Liver (tissue), 9 donors: ENCODE data around the gene HSPA8. TPM values are rescaled to one million over a fixed set of nuclear protein-coding genes. Genes with fewer than 3 reads are reported as not detected.

Experiments used
- DNase-seq: peaks from one replicate; pipeline ENCODE4 v3.0.0-alpha.2; 2017; ENCODE audit warnings: low spot score
- H3K27ac ChIP-seq, 2 donors: one replicate each; pipeline ENCODE4 v1.7.0; 2013; ENCODE audit warnings: inconsistent platforms in 2 of 2, low read length in 2 of 2, control low read depth in 1 of 2, low read depth in 1 of 2, mild to moderate bottlenecking in 1 of 2
- H3K27me3 ChIP-seq, 4 donors: one replicate each; pipeline versions ENCODE4 v1.6.1 to v1.7.0; 2013; ENCODE audit warnings: low read length in 3 of 4, inconsistent platforms in 1 of 4, mild to moderate bottlenecking in 1 of 4, moderate library complexity in 1 of 4; ENCODE audit not compliant: control insufficient read depth in 4 of 4, insufficient read depth in 4 of 4
- H3K36me3 ChIP-seq, 4 donors: one replicate each; pipeline versions ENCODE4 v1.6.1 to v1.7.0; 2013; ENCODE audit warnings: low read length in 3 of 4, mild to moderate bottlenecking in 3 of 4, low read depth in 1 of 4, moderate library complexity in 1 of 4; ENCODE audit not compliant: control insufficient read depth in 4 of 4, insufficient read depth in 3 of 4
- H3K4me1 ChIP-seq, 4 donors: one replicate each; pipeline versions ENCODE4 v1.6.1 to v1.7.0; 2013; ENCODE audit warnings: low read length in 3 of 4, mild to moderate bottlenecking in 3 of 4, moderate library complexity in 1 of 4; ENCODE audit not compliant: control insufficient read depth in 4 of 4, insufficient read depth in 4 of 4
- H3K4me3 ChIP-seq, 3 donors: one replicate each; pipeline versions ENCODE4 v1.6.1 to v1.7.0; 2013; ENCODE audit warnings: low read length in 3 of 3, control low read depth in 1 of 3, low read depth in 1 of 3, mild to moderate bottlenecking in 1 of 3
- H3K9ac ChIP-seq, 2 donors: one replicate each; pipeline ENCODE4 v1.7.0; 2013; ENCODE audit warnings: low read length in 2 of 2, mild to moderate bottlenecking in 2 of 2, moderate library complexity in 2 of 2, control low read depth in 1 of 2, low read depth in 1 of 2
- H3K9me3 ChIP-seq, 4 donors: one replicate each; pipeline versions ENCODE4 v1.6.1 to v1.7.0; 2013; ENCODE audit warnings: low read length in 3 of 4; ENCODE audit not compliant: control insufficient read depth in 4 of 4
- ATF3 ChIP-seq: IDR thresholded peaks from 2 replicates; pipeline ENCODE4 v1.6.1; 2016; ENCODE audit warnings: antibody characterized with exemption
- EGR1 ChIP-seq, 2 donors: IDR thresholded peaks; 2 replicates each; pipeline ENCODE4 v1.6.1; 2016 to 2018; ENCODE audit warnings: antibody characterized with exemption in 2 of 2, low read depth in 2 of 2
- FOXA1 ChIP-seq: IDR thresholded peaks from 2 replicates; pipeline ENCODE4 v1.6.1; 2016; ENCODE audit warnings: antibody characterized with exemption
- FOXA2 ChIP-seq: IDR thresholded peaks from 2 replicates; pipeline ENCODE4 v1.6.1; 2016; ENCODE audit warnings: antibody characterized with exemption
- GABPA ChIP-seq, 2 donors: IDR thresholded peaks in 1 of 2; conservative IDR thresholded peaks in 1 of 2; 2 replicates each; pipeline ENCODE4 v1.6.1; 2016; ENCODE audit warnings: antibody characterized with exemption in 2 of 2, mild to moderate bottlenecking in 1 of 2, moderate library complexity in 1 of 2
- HNF4A ChIP-seq, 2 donors: conservative IDR thresholded peaks; 2 replicates each; pipeline ENCODE4 v1.6.1; 2016; ENCODE audit warnings: antibody characterized with exemption in 2 of 2, mild to moderate bottlenecking in 2 of 2
- HNF4G ChIP-seq: IDR thresholded peaks from 2 replicates; pipeline ENCODE4 v1.6.1; 2016; ENCODE audit warnings: antibody characterized with exemption
- JUND ChIP-seq, 2 donors: IDR thresholded peaks; 2 replicates each; pipeline ENCODE4 v1.6.1; 2016; ENCODE audit warnings: antibody characterized with exemption in 2 of 2
- MAX ChIP-seq: IDR thresholded peaks from 2 replicates; pipeline ENCODE4 v1.6.1; 2016; ENCODE audit warnings: antibody characterized with exemption
- NR2F2 ChIP-seq: IDR thresholded peaks from 2 replicates; pipeline ENCODE4 v1.6.1; 2016; ENCODE audit warnings: antibody characterized with exemption
- RAD21 ChIP-seq, 2 donors: IDR thresholded peaks; 2 replicates each; pipeline ENCODE4 v1.6.1; 2016; ENCODE audit warnings: antibody characterized with exemption in 2 of 2, mild to moderate bottlenecking in 2 of 2
- RXRA ChIP-seq, 2 donors: IDR thresholded peaks; 2 replicates each; pipeline ENCODE4 v1.6.1; 2017 to 2018; ENCODE audit warnings: antibody characterized with exemption in 2 of 2, mild to moderate bottlenecking in 1 of 2
- SP1 ChIP-seq: IDR thresholded peaks from 2 replicates; pipeline ENCODE4 v1.6.1; 2018; ENCODE audit warnings: antibody characterized with exemption, mild to moderate bottlenecking
- TAF1 ChIP-seq: conservative IDR thresholded peaks from 2 replicates; pipeline ENCODE4 v1.6.1; 2016; ENCODE audit warnings: antibody characterized with exemption, mild to moderate bottlenecking
- WGBS: extraction: QIAGEN DNeasy Blood & Tissue Kit; methylation state at CpG from one replicate; pipeline ENCODE4 v1.1.7; 2013; 5-methylcytosine and 5-hydroxymethylcytosine counted together
- polyA plus RNA-seq, 2 donors: library from polyadenylated mRNA; stranded (reverse) in 1 of 2; unstranded in 1 of 2; fragments of 200-250 nt in 1 of 2; fragments of >200 nt in 1 of 2; fragmentation: Nextera tagmentation in 1 of 2; extraction: Ambion mirVana in 1 of 2; gene quantifications; one replicate each; pipeline versions ENCODE4 v1.2.1 to v1.2.3, GENCODE V29; 2013 to 2015
- total RNA-seq, 2 donors: library from RNA; depleted of rRNA; stranded (reverse); fragments of >200 nt; gene quantifications; one replicate each; pipeline ENCODE4 v1.2.3, GENCODE V29; 2014
- TF ChIP-seq, protein P1 (sequence below): IDR thresholded peaks from 2 replicates; pipeline ENCODE4 v1.6.1; 2016; ENCODE audit warnings: antibody characterized with exemption
- donor health status: healthy.
- donor health status: healthy.
- donor health status: healthy.
- donor health status: healthy.
- donor health status: healthy.

HSPA8 gene
- total and polyA plus RNA-seq, 4 donors = 215 to 1,445 (median 972) TPM

- WGBS = 76% methylated on average over 10 of the region's 10 CpGs
- TF ChIP-seq HNF4G (no peak), RXRA (IDR thresholded peaks at IDR 0.05) (no peak), EGR1 (IDR thresholded peaks at IDR 0.05; ENCODE audit: low read depth in 2 of 2) (no peak), HNF4A (conservative IDR thresholded peaks at IDR 0.05) (no peak), FOXA1 (no peak), MAX (no peak), TAF1 (no peak), ATF3 (no peak)
- TF ChIP-seq, protein P1, sequence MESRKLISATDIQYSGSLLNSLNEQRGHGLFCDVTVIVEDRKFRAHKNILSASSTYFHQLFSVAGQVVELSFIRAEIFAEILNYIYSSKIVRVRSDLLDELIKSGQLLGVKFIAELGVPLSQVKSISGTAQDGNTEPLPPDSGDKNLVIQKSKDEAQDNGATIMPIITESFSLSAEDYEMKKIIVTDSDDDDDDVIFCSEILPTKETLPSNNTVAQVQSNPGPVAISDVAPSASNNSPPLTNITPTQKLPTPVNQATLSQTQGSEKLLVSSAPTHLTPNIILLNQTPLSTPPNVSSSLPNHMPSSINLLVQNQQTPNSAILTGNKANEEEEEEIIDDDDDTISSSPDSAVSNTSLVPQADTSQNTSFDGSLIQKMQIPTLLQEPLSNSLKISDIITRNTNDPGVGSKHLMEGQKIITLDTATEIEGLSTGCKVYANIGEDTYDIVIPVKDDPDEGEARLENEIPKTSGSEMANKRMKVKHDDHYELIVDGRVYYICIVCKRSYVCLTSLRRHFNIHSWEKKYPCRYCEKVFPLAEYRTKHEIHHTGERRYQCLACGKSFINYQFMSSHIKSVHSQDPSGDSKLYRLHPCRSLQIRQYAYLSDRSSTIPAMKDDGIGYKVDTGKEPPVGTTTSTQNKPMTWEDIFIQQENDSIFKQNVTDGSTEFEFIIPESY = no peak
- no peak for DNase-seq
Measured at GRCh38 chr11:123035831-123036230, 26.1 kb downstream of the HSPA8 start.

DNA sequence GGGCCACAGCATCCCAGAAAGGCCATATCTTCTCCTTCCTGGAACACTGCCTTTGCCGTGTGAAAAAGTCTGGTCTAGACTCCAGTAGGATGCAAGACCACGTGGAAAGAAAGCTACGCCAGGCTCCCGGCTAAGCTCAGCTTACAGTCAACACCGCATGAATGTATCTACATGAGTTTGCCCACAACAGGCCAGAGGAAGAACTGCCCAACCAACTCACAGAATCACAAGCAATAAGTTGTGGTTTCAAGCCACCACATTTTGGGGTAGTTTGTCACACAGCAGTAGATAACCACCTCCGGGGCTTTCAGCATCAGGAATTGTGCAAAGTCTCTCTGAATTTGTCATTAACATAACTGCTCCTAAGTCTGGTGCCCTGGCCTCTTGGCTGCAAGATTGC is 27.3 kb downstream of the HSPA8 start:
- H3K9me3 ChIP-seq = no peaks in the 10 kb centered on the region
- H3K9ac ChIP-seq = no peak overlapping the region
- H3K27ac ChIP-seq = no peak overlapping the region
- no peaks in the 10 kb centered on the region for H3K36me3 ChIP-seq
- no peak for DNase-seq
- no peak overlapping the region for H3K4me3 ChIP-seq
- H3K4me1 ChIP-seq = no peaks in the 10 kb centered on the region
- WGBS = 75% methylated on average over 6 of the region's 6 CpGs
- no peaks in the 10 kb centered on the region for H3K27me3 ChIP-seq
- TF ChIP-seq RAD21 (IDR thresholded peaks at IDR 0.05) (no peak), HNF4A (conservative IDR thresholded peaks at IDR 0.05) (no peak), SP1 (no peak), ATF3 (no peak), NR2F2 (no peak), GABPA (IDR thresholded peaks at IDR 0.05 in 1 of 2, conservative IDR thresholded peaks at IDR 0.05 in 1 of 2) (no peak), RXRA (IDR thresholded peaks at IDR 0.05) (no peak), HNF4G (no peak), FOXA2 (no peak), JUND (IDR thresholded peaks at IDR 0.05) (no peak)
- TF ChIP-seq, protein P1 = no peak

More at GRCh38 chr11:123035831-123036230, 26.1 kb downstream of the HSPA8 start:
- Histone ChIP-seq H3K4me3 (no peak overlapping the region), H3K9ac (no peak overlapping the region), H3K9me3 (no peaks in the 10 kb centered on the region), H3K4me1 (no peaks in the 10 kb centered on the region), H3K27ac (no peak overlapping the region), H3K27me3 (no peaks in the 10 kb centered on the region), H3K36me3 (no peaks in the 10 kb centered on the region)
